ENCODE measurements around the gene EVC2.

The EVC2 gene

GRCh38 chr4:5554376-5554775, 154.0 kb downstream of the EVC2 start:
- DNase-seq, result no peak

GRCh38 chr4:5553801-5554200, 154.6 kb downstream of the EVC2 start:
- no peak for DNase-seq

- DNase-seq, result no peak
Measured at GRCh38 chr4:5552451-5552850, 155.9 kb downstream of the EVC2 start.

GRCh38 chr4:5547651-5548249, 160.6 kb downstream of the EVC2 start:
- DNase-seq, result no peak

GRCh38 chr4:5545271-5545670, 163.1 kb downstream of the EVC2 start:
- no peak for DNase-seq

- DNase-seq, result no peak
Measured at GRCh38 chr4:5544762-5545161, 163.6 kb downstream of the EVC2 start.

- DNase-seq, result no peak
Measured at GRCh38 chr4:5543681-5544080, 164.7 kb downstream of the EVC2 start.

GRCh38 chr4:5541169-5541568, 167.2 kb downstream of the EVC2 start:
- no peak for DNase-seq

- no peak for DNase-seq
Measured at GRCh38 chr4:5539584-5539983, 168.8 kb downstream of the EVC2 start.

- DNase-seq, result no peak
Measured at GRCh38 chr4:5532100-5532499, 176.3 kb downstream of the EVC2 start.

GRCh38 chr4:5528031-5528436, 180.3 kb downstream of the EVC2 start:
- DNase-seq, result no peak

GRCh38 chr4:5527211-5527610, 181.1 kb downstream of the EVC2 start:
- no peak for DNase-seq

- DNase-seq, result no peak
Measured at GRCh38 chr4:5526080-5526846, 182.1 kb downstream of the EVC2 start.

GRCh38 chr4:5524446-5525299, 183.7 kb downstream of the EVC2 start:
- no peak for DNase-seq

GRCh38 chr4:5517372-5517771, 191.0 kb downstream of the EVC2 start:
- DNase-seq, result no peak

GRCh38 chr4:5515646-5516045, 192.7 kb downstream of the EVC2 start:
- no peak for DNase-seq

All from activated CD8-positive, alpha-beta memory T cell treated with anti-CD3 and anti-CD28 coated beads, Interleukin-2, amount 50 U/mL, for 4 hours (primary cell).